PC-9 (cell line): Measurements from ENCODE around the gene DYNLT2B. TPM values are rescaled to one million over a fixed set of nuclear protein-coding genes. Genes with fewer than 3 reads are reported as not detected.
"Not testable (repeated sequence)": the region's sequence is repeated elsewhere in the genome, so short reads cannot be mapped to it uniquely, and the experiment has no call there.

ENCODE experiments used
- BruUV-seq: library from RNA; stranded (reverse); fragments of 400-500 nt; replicated peaks from 2 replicates; lab custom pipeline; 2021; lab: Mats Ljungman, UMichigan
- CTCF ChIA-PET: fragments of 300-600 bp; sonication (Branson Sonifier 250); formaldehyde crosslinking; loops from one replicate; lab custom pipeline; 2022; ENCODE audit warnings: antibody characterized with exemption; lab: Charles Lee
- POLR2A ChIA-PET: fragments of 300-600 bp; sonication (Branson Sonifier 250); formaldehyde crosslinking; loops from one replicate; lab custom pipeline; 2022; ENCODE audit warnings: antibody characterized with exemption; ENCODE audit not compliant: unreplicated experiment; lab: Charles Lee
- DNase-seq, 2 experiments: peaks; one replicate each; pipeline versions ENCODE4 v3.0.0 to v3.0.0-alpha.2; 2015 to 2022; ENCODE audit warnings: mixed read lengths in 1 of 2
- H2AFZ ChIP-seq: fragments of 200-600 bp; sonication (generic); 2 replicates; pipeline ENCODE4 v1.8.1; 2017; ENCODE audit warnings: antibody characterized with exemption
- H3F3A ChIP-seq: fragments of 200-600 bp; sonication (generic); 2 replicates; pipeline ENCODE4 v1.8.1; 2017; ENCODE audit warnings: antibody characterized with exemption, mild to moderate bottlenecking, low read depth; ENCODE audit not compliant: insufficient read depth
- H3K27ac ChIP-seq: fragments of 200-600 bp; sonication (generic); 2 replicates; pipeline ENCODE4 v1.6.1; 2016; ENCODE audit warnings: mixed run types
- H3K27me3 ChIP-seq: fragments of 200-600 bp; sonication (generic); 2 replicates; pipeline ENCODE4 v1.6.1; 2016; ENCODE audit warnings: low read depth, mixed run types; ENCODE audit not compliant: insufficient read depth
- H3K36me3 ChIP-seq: fragments of 200-600 bp; sonication (generic); 2 replicates; pipeline ENCODE4 v1.6.1; 2016; ENCODE audit warnings: low read depth, mixed run types
- H3K4me1 ChIP-seq: fragments of 200-600 bp; sonication (generic); replicated peaks from 2 replicates; pipeline ENCODE4 v1.6.1; 2016; ENCODE audit warnings: mixed run types; ENCODE audit not compliant: insufficient read depth
- H3K4me2 ChIP-seq: fragments of 200-600 bp; sonication (generic); 2 replicates; pipeline ENCODE4 v1.6.1; 2017; ENCODE audit warnings: mixed run types
- H3K4me3 ChIP-seq: fragments of 200-600 bp; sonication (generic); 2 replicates; pipeline ENCODE4 v1.6.1; 2016; ENCODE audit warnings: mixed run types
- H3K79me2 ChIP-seq: fragments of 200-600 bp; sonication (generic); 2 replicates; pipeline ENCODE4 v1.6.1; 2017; ENCODE audit warnings: low read depth, mixed run types
- H3K9me2 ChIP-seq: fragments of 200-600 bp; sonication (generic); 2 replicates; pipeline ENCODE4 v1.8.1; 2017; ENCODE audit warnings: mild to moderate bottlenecking; ENCODE audit not compliant: insufficient read depth
- H3K9me3 ChIP-seq: fragments of 200-600 bp; sonication (generic); 2 replicates; pipeline ENCODE4 v1.8.1; 2016; ENCODE audit warnings: low read depth; ENCODE audit not compliant: insufficient read depth
- H4K20me1 ChIP-seq: fragments of 200-600 bp; sonication (generic); 2 replicates; pipeline ENCODE4 v1.8.1; 2017; ENCODE audit not compliant: insufficient read depth
- EZH2 ChIP-seq: fragments of 200-600 bp; sonication (generic); IDR thresholded peaks from 2 replicates; pipeline ENCODE4 v1.8.0; 2017; ENCODE audit warnings: antibody characterized with exemption, low read depth
- intact Hi-C: fragments of 100-400 bp; cut with micrococcal nuclease; formaldehyde crosslinking; loops from one replicate; pipeline ENCODE4 v1.10.0; 2022; ENCODE audit not compliant: unreplicated experiment
- total RNA-seq: library from RNA; stranded (reverse); gene quantifications from 2 replicates; pipeline ENCODE4 v1.2.3, GENCODE V29; 2021
- TF ChIP-seq, protein P1 (sequence below): fragments of 200-600 bp; sonication (generic); conservative IDR thresholded peaks from 2 replicates; pipeline ENCODE4 v1.6.1; 2017; ENCODE audit warnings: mixed run types, antibody characterized with exemption, mild to moderate bottlenecking, moderate library complexity

DYNLT2B gene
- total RNA-seq, 1 experiment from 2014 or later: 5.3 TPM

DNA sequence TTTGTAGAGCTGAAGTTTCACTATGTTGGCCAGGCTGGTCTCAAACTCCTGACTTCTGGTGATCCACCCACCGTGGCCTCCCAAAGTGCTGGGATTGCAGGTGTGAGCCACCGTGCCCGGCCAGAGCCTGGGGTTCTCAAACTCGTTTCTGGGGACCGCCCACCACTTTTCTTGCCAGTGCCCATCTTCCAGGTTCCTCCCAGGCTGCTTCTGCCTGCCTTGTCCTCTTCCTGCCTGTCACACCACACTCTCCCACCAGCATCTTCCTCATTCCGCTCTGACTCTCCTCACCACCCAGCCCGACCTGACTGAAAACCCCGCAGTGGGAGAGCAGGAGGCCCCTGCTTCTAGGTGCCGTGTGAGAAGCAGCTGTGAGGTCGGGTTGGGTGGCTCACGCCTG, 3.1 kb upstream of the DYNLT2B start:
- intact Hi-C loops: no loop called here
- DNase-seq: no peak
- H4K20me1 ChIP-seq: no peaks in the 10 kb centered on the region
- no peaks in the 10 kb centered on the region for H3K4me1 ChIP-seq
- no peak overlapping the region for H3K4me3 ChIP-seq
- no peaks in the 10 kb centered on the region for H3K79me2 ChIP-seq
- H3K9me2 ChIP-seq: no peaks in the 10 kb centered on the region
- TF ChIP-seq, protein P1, sequence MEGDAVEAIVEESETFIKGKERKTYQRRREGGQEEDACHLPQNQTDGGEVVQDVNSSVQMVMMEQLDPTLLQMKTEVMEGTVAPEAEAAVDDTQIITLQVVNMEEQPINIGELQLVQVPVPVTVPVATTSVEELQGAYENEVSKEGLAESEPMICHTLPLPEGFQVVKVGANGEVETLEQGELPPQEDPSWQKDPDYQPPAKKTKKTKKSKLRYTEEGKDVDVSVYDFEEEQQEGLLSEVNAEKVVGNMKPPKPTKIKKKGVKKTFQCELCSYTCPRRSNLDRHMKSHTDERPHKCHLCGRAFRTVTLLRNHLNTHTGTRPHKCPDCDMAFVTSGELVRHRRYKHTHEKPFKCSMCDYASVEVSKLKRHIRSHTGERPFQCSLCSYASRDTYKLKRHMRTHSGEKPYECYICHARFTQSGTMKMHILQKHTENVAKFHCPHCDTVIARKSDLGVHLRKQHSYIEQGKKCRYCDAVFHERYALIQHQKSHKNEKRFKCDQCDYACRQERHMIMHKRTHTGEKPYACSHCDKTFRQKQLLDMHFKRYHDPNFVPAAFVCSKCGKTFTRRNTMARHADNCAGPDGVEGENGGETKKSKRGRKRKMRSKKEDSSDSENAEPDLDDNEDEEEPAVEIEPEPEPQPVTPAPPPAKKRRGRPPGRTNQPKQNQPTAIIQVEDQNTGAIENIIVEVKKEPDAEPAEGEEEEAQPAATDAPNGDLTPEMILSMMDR: no peak
- no peak for TF ChIP-seq EZH2
- H3K36me3 ChIP-seq: peaks cover 25% of the 10 kb centered on the region
- POLR2A ChIA-PET: interaction anchor here (0.6 to 0.7 kb wide), 2 partner anchors 33 to 419 kb away, joined by 3 read pairs; partner anchors contain the start of gene PAK2
- CTCF ChIA-PET: no interaction called here
- H3K27ac ChIP-seq: no peak overlapping the region
- peaks cover 28% of the 10 kb centered on the region for H3F3A ChIP-seq
- H3K27me3 ChIP-seq: no peaks in the 10 kb centered on the region
- H3K9me3 ChIP-seq: no peaks in the 10 kb centered on the region
- H3K4me2 ChIP-seq: no peak overlapping the region
- H2AFZ ChIP-seq: no peak overlapping the region
- BruUV-seq: no TSS peak

DNA sequence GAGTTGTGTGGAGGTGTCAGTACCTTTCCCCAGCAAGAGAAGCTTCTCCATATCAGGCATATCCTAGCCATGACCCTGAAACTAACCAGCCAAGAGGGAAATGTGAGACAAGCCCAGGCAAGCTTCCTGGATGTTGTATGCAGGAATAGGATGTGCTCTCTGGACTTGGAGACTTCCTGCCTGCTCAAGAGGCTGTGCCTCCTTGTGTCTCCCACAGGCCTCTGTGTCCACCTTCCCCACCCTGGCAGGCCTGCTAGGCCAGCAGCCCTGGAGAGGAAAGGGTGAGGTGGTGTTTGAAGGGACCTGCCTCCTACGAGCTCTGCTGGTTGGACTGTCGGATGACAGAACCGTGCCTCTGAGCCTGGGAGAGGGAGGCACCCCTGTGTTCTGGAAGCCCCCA, 2.1 kb upstream of the DYNLT2B start:
- Histone ChIP-seq H4K20me1 (no peaks in the 10 kb centered on the region), H2AFZ (no peak overlapping the region), H3K9me3 (no peaks in the 10 kb centered on the region), H3K4me1 (no peaks in the 10 kb centered on the region), H3K36me3 (peaks cover 24% of the 10 kb centered on the region), H3K79me2 (no peaks in the 10 kb centered on the region), H3K4me2 (no peak overlapping the region), H3K4me3 (no peak overlapping the region), H3K27me3 (no peaks in the 10 kb centered on the region), H3K9me2 (no peaks in the 10 kb centered on the region), H3F3A (peaks cover 37% of the 10 kb centered on the region), H3K27ac (no peak overlapping the region)
- TF ChIP-seq, protein P1: no peak
- TF ChIP-seq EZH2: no peak
- POLR2A ChIA-PET: no interaction called here
- CTCF ChIA-PET: no interaction called here
- intact Hi-C loops: no loop called here
- DNase-seq: no peak
- no TSS peak for BruUV-seq

DNA sequence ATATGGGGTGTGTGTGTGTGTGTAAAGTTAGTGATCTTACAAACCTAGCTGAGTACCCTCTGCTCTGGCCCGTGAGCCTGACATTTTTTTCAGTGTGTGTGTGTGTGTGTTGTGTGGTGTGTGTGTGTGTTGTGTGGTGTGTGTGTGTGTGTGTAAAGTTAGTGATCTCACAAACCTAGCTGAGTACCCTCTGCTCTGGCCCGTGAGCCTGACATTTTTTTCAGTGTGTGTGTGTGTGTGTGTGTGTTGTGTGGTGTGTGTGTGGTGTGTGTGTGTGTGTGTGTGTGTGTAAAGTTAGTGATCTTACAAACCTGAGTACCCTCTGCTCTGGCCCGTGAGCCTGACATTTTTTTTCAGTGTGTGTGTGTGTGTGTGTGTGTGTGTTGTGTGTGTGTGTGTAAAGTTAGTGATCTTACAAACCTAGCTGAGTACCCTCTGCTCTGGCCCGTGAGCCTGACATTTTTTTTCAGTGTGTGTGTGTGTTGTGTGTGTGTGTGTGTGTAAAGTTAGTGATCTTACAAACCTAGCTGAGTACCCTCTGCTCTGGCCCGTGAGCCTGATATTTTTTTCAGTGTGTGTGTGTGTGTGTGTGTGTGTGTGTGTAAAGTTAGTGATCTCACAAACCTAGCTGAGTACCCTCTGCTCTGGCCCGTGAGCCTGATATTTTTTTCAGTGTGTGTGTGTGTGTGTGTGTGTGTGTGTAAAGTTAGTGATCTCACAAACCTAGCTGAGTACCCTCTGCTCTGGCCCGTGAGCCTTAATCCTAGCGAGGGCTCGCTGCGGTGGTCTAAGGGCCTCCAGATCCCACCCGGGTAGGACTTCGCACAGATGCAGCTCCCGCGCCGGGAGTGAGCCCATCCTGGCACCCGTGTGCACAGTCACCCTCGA, 997 bp downstream of the DYNLT2B start:
- BruUV-seq, CTCF ChIA-PET, H3K79me2 ChIP-seq, H3K4me1 ChIP-seq, POLR2A ChIA-PET, DNase-seq, H3K9me3 ChIP-seq, H3K9me2 ChIP-seq, H3K27ac ChIP-seq, H3K4me3 ChIP-seq, H3K4me2 ChIP-seq, H3K27me3 ChIP-seq, intact Hi-C loops, H3K36me3 ChIP-seq, H2AFZ ChIP-seq, H4K20me1 ChIP-seq: not testable (repeated sequence)
- peaks cover 59% of the 10 kb centered on the region for H3F3A ChIP-seq
